Activated CD8-positive, alpha-beta T cell treated with anti-CD3 and anti-CD28 coated beads for 36 hours (primary cell): Measurements from ENCODE around the gene WBP1L. TPM values are rescaled to one million over a fixed set of nuclear protein-coding genes. Genes with fewer than 3 reads are reported as not detected.

Experiments
- ATAC-seq: fragments of 200-7000 bp; cut with Tn5 transposase; one replicate; pipeline ENCODE4 v1.10.0; 2021; ENCODE audit warnings: mild to moderate bottlenecking, moderate library complexity
- CTCF ChIA-PET: fragments of 350-600 bp; sonication (Branson Sonifier 250); formaldehyde crosslinking; loops from one replicate; lab custom pipeline; 2021; ENCODE audit warnings: antibody characterized with exemption; lab: Charles Lee
- POLR2A ChIA-PET: fragments of 350-600 bp; sonication (Branson Sonifier 250); formaldehyde crosslinking; loops from one replicate; lab custom pipeline; 2021; ENCODE audit warnings: antibody characterized with exemption; lab: Charles Lee
- DNase-seq: peaks from one replicate; pipeline ENCODE4 v3.0.0-alpha.2; 2020
- H3K27ac Mint-ChIP-seq: one replicate; pipeline ENCODE4 v1.8.0; 2021; ENCODE audit warnings: mild to moderate bottlenecking, mixed read lengths
- H3K27me3 Mint-ChIP-seq: one replicate; pipeline ENCODE4 v1.8.0; 2021; ENCODE audit warnings: mixed read lengths
- H3K36me3 Mint-ChIP-seq: one replicate; pipeline ENCODE4 v1.8.0; 2021; ENCODE audit warnings: low read depth, mixed read lengths
- H3K4me1 Mint-ChIP-seq: one replicate; pipeline ENCODE4 v1.8.0; 2021; ENCODE audit warnings: low read depth, mixed read lengths
- H3K4me3 Mint-ChIP-seq: one replicate; pipeline ENCODE4 v1.8.0; 2021; ENCODE audit warnings: mild to moderate bottlenecking, moderate library complexity, mixed read lengths
- H3K9me3 Mint-ChIP-seq: one replicate; pipeline ENCODE4 v1.8.0; 2021; ENCODE audit warnings: mixed read lengths
- intact Hi-C: fragments of 100-400 bp; cut with micrococcal nuclease; formaldehyde crosslinking; loops from one replicate; pipeline ENCODE4 v1.10.0; 2022
- total RNA-seq, 2 experiments: library from RNA; stranded (reverse); gene quantifications; one replicate each; pipeline ENCODE4 v1.2.3, GENCODE V29; 2021
- TF ChIP-seq, protein P1 (sequence below): fragments of 200-600 bp; IDR thresholded peaks from one replicate; pipeline ENCODE4 v1.8.0; 2022; ENCODE audit warnings: antibody characterized with exemption, mild to moderate bottlenecking

Gene WBP1L
- total RNA-seq, 2 experiments from 2014 or later = 11.4 to 12.7 TPM

DNA sequence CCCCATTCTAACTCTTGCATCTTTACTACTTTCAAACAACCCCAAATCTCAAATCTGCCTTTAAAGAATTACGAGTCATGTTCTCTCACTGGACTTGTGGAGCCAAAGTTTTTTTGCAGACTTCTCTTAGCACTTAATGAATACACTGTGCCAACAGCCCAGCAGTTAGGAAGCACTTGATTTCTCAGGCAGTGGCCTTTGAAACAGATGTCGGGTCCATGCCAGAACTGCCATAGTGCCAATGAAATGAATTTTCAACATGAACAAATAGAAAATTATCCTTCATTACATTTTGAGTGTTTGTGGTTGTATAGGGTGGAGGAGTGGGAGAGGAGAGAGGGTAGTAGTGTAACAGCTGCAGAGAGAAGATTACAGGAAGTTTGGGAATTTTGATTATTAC, 116.2 kb downstream of the WBP1L start:
- CTCF ChIA-PET = no interaction called here
- Mint-ChIP-seq H3K27me3 (no peaks in the 10 kb centered on the region), H3K9me3 (no peaks in the 10 kb centered on the region), H3K36me3 (peaks cover 10% of the 10 kb centered on the region), H3K4me3 (no peak overlapping the region), H3K27ac (no peak overlapping the region), H3K4me1 (peaks cover 14% of the 10 kb centered on the region)
- ATAC-seq = no peak
- intact Hi-C loops = no loop called here
- TF ChIP-seq, protein P1, sequence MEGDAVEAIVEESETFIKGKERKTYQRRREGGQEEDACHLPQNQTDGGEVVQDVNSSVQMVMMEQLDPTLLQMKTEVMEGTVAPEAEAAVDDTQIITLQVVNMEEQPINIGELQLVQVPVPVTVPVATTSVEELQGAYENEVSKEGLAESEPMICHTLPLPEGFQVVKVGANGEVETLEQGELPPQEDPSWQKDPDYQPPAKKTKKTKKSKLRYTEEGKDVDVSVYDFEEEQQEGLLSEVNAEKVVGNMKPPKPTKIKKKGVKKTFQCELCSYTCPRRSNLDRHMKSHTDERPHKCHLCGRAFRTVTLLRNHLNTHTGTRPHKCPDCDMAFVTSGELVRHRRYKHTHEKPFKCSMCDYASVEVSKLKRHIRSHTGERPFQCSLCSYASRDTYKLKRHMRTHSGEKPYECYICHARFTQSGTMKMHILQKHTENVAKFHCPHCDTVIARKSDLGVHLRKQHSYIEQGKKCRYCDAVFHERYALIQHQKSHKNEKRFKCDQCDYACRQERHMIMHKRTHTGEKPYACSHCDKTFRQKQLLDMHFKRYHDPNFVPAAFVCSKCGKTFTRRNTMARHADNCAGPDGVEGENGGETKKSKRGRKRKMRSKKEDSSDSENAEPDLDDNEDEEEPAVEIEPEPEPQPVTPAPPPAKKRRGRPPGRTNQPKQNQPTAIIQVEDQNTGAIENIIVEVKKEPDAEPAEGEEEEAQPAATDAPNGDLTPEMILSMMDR = no peak
- DNase-seq = no peak
- POLR2A ChIA-PET = interaction anchor here (0.7 kb wide), 1 partner anchor 8 kb away, joined by 3 read pairs; no protein-coding TSS in a partner anchor

DNA sequence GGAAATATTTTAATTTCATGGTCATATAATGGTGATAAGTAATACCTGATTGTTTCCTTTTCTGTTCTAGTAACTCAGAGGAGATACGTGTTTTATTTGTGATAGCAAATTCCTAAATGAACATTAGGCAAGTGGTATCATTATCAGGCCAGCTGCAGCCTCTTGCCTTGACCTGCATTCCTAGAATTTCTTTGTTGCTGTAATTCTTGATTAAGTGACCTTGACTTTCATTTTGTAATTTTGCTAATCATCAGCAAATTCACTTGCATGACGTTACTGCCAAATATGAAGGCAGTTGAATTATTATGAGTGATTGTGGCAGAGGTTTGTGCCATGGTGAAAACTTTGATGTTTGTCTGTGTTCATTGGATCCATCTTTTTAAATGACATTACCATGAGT, 119.9 kb downstream of the WBP1L start:
- POLR2A ChIA-PET = no interaction called here
- H3K36me3 Mint-ChIP-seq = peaks cover 10% of the 10 kb centered on the region
- intact Hi-C loops = no loop called here
- H3K9me3 Mint-ChIP-seq = no peaks in the 10 kb centered on the region
- CTCF ChIA-PET = interaction anchor here (1.0 kb wide), 1 partner anchor 15 kb away, joined by 3 read pairs; no protein-coding TSS in a partner anchor
- no peak overlapping the region for H3K27ac Mint-ChIP-seq
- H3K27me3 Mint-ChIP-seq = peaks cover 2% of the 10 kb centered on the region
- no peaks in the 10 kb centered on the region for H3K4me1 Mint-ChIP-seq
- DNase-seq (no peak), ATAC-seq (no peak)
- no peak overlapping the region for H3K4me3 Mint-ChIP-seq
- TF ChIP-seq, protein P1 = no peak

DNA sequence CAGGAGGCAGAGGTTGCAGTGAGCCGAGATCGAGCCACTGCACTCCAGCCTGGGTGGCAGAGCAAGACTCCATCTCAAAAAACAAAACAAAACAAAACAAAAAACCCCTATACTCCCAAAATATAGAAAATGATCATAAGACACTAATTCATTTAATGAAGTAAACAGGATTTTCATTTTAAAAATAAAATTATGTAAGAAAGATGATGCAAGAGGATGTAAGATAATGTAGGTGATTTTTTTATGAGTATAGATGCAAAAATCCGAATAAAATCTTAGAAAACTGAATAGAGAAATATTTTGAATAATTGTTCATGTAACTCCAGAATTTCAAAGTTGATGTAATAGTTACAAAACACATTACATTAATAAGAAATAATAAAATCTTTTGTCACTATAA, 121.9 kb downstream of the WBP1L start:
- peaks cover 8% of the 10 kb centered on the region for H3K36me3 Mint-ChIP-seq
- H3K4me3 Mint-ChIP-seq = no peak overlapping the region
- H3K4me1 Mint-ChIP-seq = peaks cover 5% of the 10 kb centered on the region
- intact Hi-C loops = no loop called here
- H3K27ac Mint-ChIP-seq = no peak overlapping the region
- TF ChIP-seq, protein P1 = no peak
- ChIA-PET CTCF (interaction anchor here (1.4 to 1.7 kb wide), 2 partner anchors 19 to 30 kb away, joined by 3 to 4 read pairs; no protein-coding TSS in a partner anchor), POLR2A (interaction anchor here (0.6 kb wide), 1 partner anchor 93 kb away, joined by 4 read pairs; no protein-coding TSS in a partner anchor)
- no peak for ATAC-seq
- peaks cover 18% of the 10 kb centered on the region for H3K27me3 Mint-ChIP-seq
- DNase-seq = no peak
- no peaks in the 10 kb centered on the region for H3K9me3 Mint-ChIP-seq

Other genes starting within 250 kb of the WBP1L start
- 10 to 100 TPM; 47.1 to 51.3 TPM for gene ACTR1A, start 241.2 kb upstream of the WBP1L start, total RNA-seq
- gene SUFU, start 240.0 kb upstream of the WBP1L start, total RNA-seq = 1 to 10 TPM; 8.5 to 8.8 TPM
- 10 to 100 TPM; 39.5 to 39.8 TPM for gene TRIM8, start 99.5 kb upstream of the WBP1L start, total RNA-seq
- 1 to 10 TPM; 5.3 to 6.2 TPM for gene ARL3, start 29.6 kb upstream of the WBP1L start, total RNA-seq
- gene SFXN2, start 29.3 kb upstream of the WBP1L start, total RNA-seq = 10 to 100 TPM; 12.8 to 16.3 TPM
- gene CYP17A1, start 93.5 kb downstream of the WBP1L start, total RNA-seq = not detected
- gene BORCS7, start 110.3 kb downstream of the WBP1L start, total RNA-seq = 1 to 10 TPM; 6.4 to 6.8 TPM
- 1 to 10 TPM in 1 of 2 experiments, not detected in 1; 1.4 TPM for gene AS3MT, start 125.5 kb downstream of the WBP1L start, total RNA-seq
- gene CNNM2, start 174.3 kb downstream of the WBP1L start, total RNA-seq = 1 to 10 TPM; 5.1 to 5.2 TPM